ENCODE measurements around the gene BMAL1.

Gene BMAL1

GRCh38 chr11:13278609-13279486, 1.3 kb downstream of the BMAL1 start:
- TF ChIP-seq CTCF (IDR thresholded peaks at IDR 0.05; ENCODE audit: insufficient read depth, low read length, missing control alignments), result no peak
- POLR2A ChIA-PET, result interaction anchor here (1.2 kb wide), 1 partner anchor 63 kb away, joined by 3 read pairs; no protein-coding TSS in a partner anchor
- no peak for DNase-seq (ENCODE audit: low read depth, low spot score)
- H3K4me3 ChIP-seq (ENCODE audit: low read depth, low read length), result peak overlapping the region; percentile 74
- CTCF ChIA-PET, result interaction anchor here (0.8 to 3.3 kb wide), 8 partner anchors 17 to 69 kb away, joined by 3 to 15 read pairs (median 4); no protein-coding TSS in a partner anchor

- no peak overlapping the region for H3K4me3 ChIP-seq (ENCODE audit: low read depth, low read length)
- DNase-seq (ENCODE audit: low read depth, low spot score), result no peak
- ChIA-PET POLR2A (interaction anchor here (1.2 kb wide), 1 partner anchor 63 kb away, joined by 3 read pairs; no protein-coding TSS in a partner anchor), CTCF (interaction anchor here (0.8 to 3.3 kb wide), 6 partner anchors 17 to 64 kb away, joined by 3 to 15 read pairs (median 4); no protein-coding TSS in a partner anchor)
- no peak for TF ChIP-seq CTCF (IDR thresholded peaks at IDR 0.05; ENCODE audit: insufficient read depth, low read length, missing control alignments)
Measured at GRCh38 chr11:13279487-13279834, 1.9 kb downstream of the BMAL1 start.

GRCh38 chr11:13280092-13280722, 2.6 kb downstream of the BMAL1 start:
- no peak overlapping the region for H3K4me3 ChIP-seq (ENCODE audit: low read depth, low read length)
- TF ChIP-seq CTCF (IDR thresholded peaks at IDR 0.05; ENCODE audit: insufficient read depth, low read length, missing control alignments), result no peak
- ChIA-PET CTCF (interaction anchor here (1.1 to 3.3 kb wide), 4 partner anchors 16 to 58 kb away, joined by 3 to 15 read pairs (median 5); no protein-coding TSS in a partner anchor), POLR2A (no interaction called here)
- no peak for DNase-seq (ENCODE audit: low read depth, low spot score)

GRCh38 chr11:13280777-13281176, 3.2 kb downstream of the BMAL1 start:
- TF ChIP-seq CTCF (IDR thresholded peaks at IDR 0.05; ENCODE audit: insufficient read depth, low read length, missing control alignments), result no peak
- ChIA-PET POLR2A (no interaction called here), CTCF (interaction anchor here (1.1 to 3.3 kb wide), 3 partner anchors 41 to 58 kb away, joined by 4 to 15 read pairs (median 6); no protein-coding TSS in a partner anchor)
- H3K4me3 ChIP-seq (ENCODE audit: low read depth, low read length), result no peak overlapping the region
- no peak for DNase-seq (ENCODE audit: low read depth, low spot score)

- TF ChIP-seq CTCF (IDR thresholded peaks at IDR 0.05; ENCODE audit: insufficient read depth, low read length, missing control alignments), result no peak
- ChIA-PET POLR2A (no interaction called here), CTCF (interaction anchor here (0.7 to 1.3 kb wide), 2 partner anchors 33 to 47 kb away, joined by 3 read pairs; no protein-coding TSS in a partner anchor)
- no peak overlapping the region for H3K4me3 ChIP-seq (ENCODE audit: low read depth, low read length)
- no peak for DNase-seq (ENCODE audit: low read depth, low spot score)
Measured at GRCh38 chr11:13283636-13284035, 6.0 kb downstream of the BMAL1 start.

All from AG04449 (cell line).